Inferior parietal cortex (tissue), 1 donor: Measurements from ENCODE around the gene ZNF835.

Source experiments
- DNase-seq: peaks from one replicate; pipeline ENCODE4 v3.0.0-alpha.2; 2016; ENCODE audit errors: extremely low spot score

The ZNF835 gene

GRCh38 chr19:56663931-56664500 lies 7.5 kb downstream of the ZNF835 start:
- no peak for DNase-seq

DNA sequence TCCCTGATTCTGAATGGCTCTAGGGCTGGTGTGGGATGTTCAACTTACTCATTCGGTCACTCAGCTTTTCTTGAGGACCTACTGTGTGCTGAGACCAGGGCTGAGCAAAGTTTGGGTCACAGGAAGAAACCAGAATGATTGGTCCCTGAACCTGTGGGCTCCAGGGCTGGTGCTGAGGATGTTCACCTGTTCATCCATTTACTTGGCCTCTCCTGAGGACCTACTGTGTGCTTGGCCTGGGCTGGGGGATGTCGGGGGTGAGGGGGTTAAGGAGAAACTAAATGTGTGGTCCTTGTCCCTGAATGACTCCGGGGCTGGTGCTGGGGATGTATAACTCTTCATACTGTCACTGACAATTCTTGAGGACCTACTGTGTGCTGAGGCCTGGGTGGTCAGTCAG lies 10.3 kb downstream of the ZNF835 start:
- DNase-seq, result no peak

GRCh38 chr19:56660381-56661107 lies 11.0 kb downstream of the ZNF835 start:
- DNase-seq, result peak; percentile 27

DNA sequence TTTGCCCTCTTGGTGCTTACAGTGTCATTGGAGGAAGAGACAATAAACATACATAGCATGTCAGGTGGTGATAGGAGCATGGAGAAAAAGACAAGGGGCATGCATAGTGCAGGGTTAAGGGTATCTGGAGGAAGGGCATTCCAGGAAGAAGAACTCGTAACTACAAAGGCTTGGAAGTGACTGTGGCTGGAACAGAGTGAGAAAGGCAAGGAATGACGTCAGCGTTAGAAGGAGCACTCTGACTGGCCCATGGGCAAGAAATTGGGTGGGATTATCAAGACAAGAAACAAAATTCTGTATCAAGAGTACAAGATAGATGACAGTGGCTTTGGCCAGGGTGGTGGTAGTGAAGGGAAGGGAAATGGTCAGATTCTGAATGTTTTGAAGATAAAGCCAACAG lies 17.4 kb downstream of the ZNF835 start:
- no peak for DNase-seq

- DNase-seq, result no peak
Measured at GRCh38 chr19:56643460-56643955, 28.0 kb downstream of the ZNF835 start.

DNA sequence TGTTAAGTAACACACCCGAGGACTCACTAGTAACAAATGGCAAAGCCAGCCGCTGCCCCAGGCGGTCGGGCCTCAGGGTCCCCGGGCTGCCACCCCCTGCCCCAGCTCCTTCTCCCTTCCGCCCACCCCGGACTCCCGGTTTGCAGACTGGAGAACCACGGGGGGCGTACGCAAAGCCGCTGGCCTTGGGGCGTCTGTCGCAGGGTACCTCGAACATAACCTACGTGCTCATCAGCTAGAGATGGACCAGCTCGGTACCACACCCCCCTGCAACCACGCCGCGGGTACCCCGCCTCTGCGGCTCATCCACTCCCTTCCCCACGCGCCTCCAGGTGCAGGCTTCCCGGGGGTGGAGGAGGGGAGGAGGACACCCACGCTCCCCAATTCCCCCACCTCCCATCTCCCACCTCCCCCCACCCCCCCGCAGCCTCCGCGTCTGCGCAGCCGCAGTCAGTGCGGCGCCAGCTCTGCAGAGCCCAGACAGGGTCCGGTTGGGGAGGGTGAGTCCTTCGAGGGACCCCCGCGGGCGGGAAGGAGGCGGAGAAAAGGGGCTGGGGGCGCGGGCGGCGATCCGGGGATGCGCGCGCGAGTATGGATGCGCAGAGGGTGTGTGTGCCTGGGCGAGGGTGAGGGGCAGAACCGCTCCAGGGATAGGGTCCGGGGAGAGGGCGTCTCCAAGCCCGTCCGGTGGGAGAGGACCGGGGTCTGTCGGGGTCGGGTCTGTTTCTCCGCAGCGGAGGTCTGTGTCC lies 28.7 kb downstream of the ZNF835 start, which contains the start of gene SMIM17:
TSS of gene SMIM17 (plus strand) at position 449 of the 749 bp plus-strand sequence. CDS start 2,509 bp downstream, outside the sequence.
- no peak for DNase-seq

GRCh38 chr19:56639217-56639616 lies 32.3 kb downstream of the ZNF835 start:
- no peak for DNase-seq

GRCh38 chr19:56637976-56638555 lies 33.5 kb downstream of the ZNF835 start:
- peak; percentile 65 for DNase-seq

DNA sequence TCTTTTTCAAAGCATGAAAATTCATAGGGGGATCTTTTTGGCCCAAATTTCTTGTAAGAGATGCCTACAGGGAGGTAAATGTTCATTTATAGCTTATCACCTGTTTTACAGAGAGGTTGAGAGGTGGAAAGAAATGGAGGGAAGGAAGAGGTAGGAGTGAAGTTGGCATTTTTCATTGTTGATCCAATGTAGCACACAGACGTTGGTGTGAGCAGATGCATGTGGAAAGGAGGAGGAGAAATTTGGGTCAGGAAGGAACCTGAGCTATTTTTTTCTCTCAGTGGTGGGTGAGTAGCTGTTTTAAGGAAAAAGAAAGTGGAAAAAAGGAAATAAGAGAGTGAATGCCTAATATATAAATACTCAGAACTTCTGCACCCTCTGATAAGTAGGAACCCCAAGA lies 38.5 kb downstream of the ZNF835 start:
- DNase-seq, result peak; percentile 22

DNA sequence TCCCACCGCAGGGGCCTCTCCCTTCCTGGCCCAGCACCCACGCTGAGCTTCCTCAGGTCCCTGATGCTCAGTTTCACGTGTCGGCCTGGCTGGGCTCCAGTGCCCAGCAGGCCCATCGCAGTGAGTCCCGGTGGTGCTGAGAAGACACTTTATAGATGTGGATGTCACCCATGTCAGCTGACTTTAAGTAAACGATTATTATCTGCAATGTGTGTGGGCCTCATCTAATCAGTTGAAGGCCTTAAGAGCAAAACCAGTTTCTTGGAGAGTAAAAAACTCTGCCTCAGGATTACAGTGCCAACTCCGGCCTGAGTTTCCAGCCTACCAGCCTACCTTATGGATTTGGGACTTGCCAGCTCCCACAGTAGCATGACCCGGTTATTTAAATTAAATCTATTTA lies 45.8 kb downstream of the ZNF835 start:
- no peak for DNase-seq

DNA sequence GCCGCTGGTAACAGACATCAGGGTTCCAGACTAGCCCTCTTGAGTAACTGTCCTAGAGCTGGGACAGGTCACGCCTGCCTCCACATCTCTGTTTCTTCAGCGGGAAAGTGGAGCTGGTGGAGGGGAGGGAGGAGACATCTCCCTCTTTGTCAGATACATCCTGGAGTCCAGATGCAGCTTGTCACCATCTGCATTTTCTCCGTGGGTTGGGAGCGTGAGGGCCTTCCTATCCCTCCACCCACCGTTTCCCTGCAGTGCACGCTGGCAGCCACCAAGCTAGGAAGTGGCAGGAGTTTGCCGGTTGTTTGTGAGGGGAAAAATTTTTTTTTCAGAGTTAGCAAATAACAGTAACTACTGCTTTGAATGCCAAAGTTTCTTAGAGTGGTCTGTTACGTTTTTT lies 48.6 kb downstream of the ZNF835 start:
- no peak for DNase-seq

DNA sequence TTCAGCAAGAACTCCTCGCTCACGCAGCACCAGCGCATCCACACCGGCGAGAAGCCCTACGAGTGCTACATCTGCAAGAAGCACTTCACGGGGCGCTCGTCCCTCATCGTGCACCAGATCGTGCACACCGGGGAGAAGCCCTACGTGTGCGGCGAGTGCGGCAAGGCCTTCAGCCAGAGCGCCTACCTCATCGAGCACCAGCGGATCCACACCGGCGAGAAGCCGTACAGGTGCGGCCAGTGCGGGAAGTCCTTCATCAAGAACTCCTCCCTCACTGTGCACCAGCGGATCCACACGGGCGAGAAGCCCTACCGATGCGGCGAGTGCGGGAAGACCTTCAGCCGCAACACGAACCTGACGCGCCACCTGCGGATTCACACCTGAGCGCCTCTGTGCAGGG lies 49.2 kb downstream of the ZNF835 start:
- DNase-seq, result no peak

DNA sequence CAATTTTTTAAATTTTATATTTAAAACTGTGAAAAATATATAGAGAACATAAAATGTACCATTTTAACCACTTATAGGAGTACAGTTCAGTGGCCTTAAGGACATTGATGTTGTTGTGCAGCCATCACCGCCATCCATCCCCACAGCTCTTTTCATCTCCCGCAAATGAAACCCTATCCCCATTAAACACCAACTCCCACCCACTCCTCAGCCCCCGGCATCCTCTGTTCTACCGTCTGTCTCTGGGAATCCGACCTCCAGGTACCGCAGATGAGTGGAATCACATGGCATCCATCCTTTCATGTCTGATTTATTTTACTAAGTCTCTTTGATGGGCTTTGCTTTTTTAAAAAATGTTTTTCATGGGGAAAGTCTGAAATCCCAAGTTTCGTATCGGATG lies 52.4 kb downstream of the ZNF835 start:
- DNase-seq, result no peak

- no peak for DNase-seq
Measured at GRCh38 chr19:56617531-56617930, 54.0 kb downstream of the ZNF835 start.

- DNase-seq, result no peak
Measured at GRCh38 chr19:56613639-56614038, 57.9 kb downstream of the ZNF835 start.

DNA sequence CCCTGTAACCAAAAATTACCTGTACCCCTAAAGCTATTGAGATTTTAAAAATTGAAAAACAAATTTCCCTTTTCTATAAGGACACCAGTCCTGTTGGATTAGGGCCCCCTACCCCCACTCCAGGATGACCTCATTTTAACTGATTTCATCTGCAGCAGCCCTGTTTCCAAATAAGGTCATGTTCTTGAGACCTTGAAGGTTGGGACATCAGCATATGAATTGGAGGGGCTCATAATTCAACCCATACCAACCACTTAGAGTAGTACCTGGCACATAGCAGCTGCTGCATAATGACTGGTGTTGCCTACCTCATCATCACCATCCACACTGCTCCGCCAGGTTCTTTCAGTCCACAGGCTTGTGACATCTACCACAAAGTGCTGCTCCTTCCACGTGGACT lies 58.8 kb downstream of the ZNF835 start:
- DNase-seq, result no peak
